Activated CD4-positive, alpha-beta T cell treated with anti-CD3 and anti-CD28 coated beads, Interleukin-2, Interleukin-6, amounts not matched to agents 100 ng/mL and 50 ng/mL, durations not matched to agents 16 hours and 8 hours (primary cell): ENCODE measurements around the gene SIRPG.
"Not testable (repeated sequence)": the region's sequence is repeated elsewhere in the genome, so short reads cannot be mapped to it uniquely, and the experiment has no call there.

Experiments
- DNase-seq: peaks from one replicate; pipeline ENCODE4 v3.0.0-alpha.2; 2020

SIRPG gene

DNA sequence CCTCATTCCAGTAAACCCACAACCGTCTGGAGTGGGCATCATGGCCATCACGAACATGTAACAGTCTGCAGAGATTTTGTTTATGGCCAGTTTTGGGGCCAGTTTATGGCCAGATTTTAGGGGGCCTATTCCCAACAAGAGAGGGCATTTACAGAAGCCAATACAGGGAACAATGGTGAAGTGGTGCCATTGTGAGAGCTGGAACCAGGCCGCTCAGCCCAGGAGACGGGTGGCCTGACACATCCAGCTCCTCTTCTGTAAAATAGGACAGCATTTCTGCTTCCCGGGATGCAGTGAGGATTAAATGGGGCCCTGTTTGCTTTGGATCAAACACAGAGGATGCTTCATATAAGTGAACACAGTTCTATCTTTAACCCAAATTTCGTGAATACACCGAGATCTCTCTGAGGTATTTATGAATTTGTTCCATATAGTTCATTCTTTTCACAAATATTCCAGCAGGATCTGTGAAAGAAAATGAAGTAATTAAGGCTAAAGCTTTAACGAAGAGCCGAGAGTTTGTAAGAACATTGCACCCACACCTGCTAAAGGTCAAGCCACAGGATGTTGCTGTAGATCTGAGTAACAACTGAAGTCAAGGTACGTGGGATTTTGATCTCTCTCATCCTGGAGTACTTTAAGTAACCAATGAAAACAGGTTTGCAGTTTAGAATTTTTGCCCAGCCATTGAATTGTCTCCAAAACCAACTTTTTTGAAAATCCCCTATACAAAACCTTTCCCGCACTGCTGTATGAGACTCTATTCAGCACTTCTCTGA is 14.5 kb upstream of the SIRPG start:
- peak; percentile 47 for DNase-seq

DNA sequence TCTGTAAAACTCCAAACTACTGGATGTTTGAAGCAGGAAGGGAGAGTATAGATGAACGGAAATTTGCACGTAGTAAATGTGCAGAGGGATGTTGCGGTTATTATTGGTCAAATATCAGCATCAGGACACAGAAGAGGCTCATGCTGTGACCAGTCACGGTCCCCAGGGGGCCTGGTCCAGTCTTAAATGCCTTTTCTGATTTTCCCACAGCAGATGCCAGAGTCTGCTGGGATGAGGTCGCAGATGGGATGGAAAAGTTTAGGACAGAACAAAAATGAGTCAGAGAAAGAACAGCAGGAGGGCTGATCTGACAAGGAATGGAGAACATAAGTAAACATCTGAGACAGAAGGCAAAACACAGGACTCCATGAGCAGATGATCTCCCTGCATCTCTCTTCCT is 11.7 kb upstream of the SIRPG start:
- no peak for DNase-seq

DNA sequence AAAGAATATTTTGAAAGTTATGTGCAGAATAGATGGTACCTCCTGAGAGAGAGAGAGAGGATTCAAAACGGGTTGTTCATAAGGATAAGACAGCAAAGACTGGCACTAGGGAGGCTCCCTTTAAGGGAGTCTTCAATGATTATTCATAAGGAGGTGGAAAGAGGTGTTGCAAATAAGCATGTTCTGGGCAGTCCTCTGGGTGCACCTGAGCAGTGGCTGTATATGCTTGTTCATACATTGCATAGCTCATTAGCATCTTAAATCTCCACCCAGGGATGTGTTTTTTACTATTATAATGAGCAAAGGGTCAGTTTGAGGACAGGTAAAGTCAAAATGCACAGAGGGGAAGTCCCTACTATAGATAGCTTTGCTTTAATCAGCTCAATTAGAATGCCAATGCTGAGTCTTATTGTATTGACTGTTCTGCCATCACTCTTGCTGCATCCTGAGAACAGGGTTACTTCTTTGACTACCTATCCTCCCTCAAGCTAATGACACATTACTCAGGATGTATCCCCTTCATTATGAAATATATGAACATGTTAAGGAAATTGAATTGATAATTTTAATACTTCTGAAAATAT is 10.0 kb upstream of the SIRPG start:
- DNase-seq, result no peak

DNA sequence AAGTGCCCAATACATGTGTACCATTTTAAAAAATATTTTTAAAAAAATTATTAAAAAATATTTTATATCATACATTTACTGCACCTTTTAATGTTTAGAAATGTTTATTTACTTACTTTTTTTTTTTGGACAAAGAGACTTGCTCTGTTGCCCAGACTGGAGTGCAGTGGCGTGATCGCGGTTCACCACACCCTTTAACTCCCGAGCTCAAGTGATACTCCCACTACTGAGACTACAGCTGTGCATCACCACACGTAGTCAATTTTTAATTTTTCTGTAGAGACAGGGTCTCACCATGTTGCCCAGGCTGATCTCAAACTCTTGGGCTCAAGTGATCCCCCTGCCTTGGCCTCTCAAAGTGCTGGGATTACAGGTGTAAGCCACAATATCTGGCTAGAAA is 9.2 kb upstream of the SIRPG start:
- DNase-seq, result no peak

- no peak for DNase-seq
These were observed 7.8 kb upstream of the SIRPG start for GRCh38 chr20:1665345-1665744.

GRCh38 chr20:1664911-1665310 is 7.3 kb upstream of the SIRPG start:
- DNase-seq, result peak; percentile 67

GRCh38 chr20:1663917-1664316 is 6.3 kb upstream of the SIRPG start:
- no peak for DNase-seq

DNA sequence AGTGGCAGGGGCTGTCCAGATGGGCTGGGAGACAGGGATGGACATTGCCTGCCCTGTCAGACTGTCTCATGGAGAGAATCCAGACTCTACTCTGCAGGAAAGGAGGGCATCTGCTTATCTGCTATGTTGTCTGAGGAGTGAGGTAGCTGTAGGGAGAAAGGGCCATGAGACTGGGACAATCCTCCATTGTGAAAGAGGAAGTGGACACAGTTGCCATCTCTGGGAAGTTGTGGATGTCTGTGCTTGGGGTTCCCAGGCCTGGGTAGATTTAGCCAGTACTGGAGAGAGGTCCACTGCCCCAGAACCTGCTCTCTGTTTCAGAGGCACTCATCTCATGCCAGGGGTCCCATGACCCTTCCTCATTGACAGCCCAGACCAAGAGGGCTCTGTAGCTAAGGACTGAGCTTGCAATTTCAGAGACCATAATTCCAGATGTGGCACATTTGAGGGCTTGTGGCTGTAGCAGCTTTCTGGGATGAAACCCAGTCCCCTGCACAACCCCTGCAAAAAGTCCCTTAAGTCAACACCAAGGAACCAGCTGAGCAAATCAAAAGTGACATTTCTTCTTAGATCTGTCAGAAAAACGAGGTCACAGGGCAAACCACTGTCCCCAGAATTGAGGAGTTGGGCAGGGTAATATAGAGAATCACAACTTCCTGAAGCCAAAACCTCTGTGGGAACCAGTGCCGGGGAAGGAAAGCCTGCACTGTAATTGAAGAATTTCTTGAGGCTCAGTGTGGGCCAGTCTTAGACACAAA is 4.1 kb upstream of the SIRPG start:
- DNase-seq, result peak; percentile 48

DNA sequence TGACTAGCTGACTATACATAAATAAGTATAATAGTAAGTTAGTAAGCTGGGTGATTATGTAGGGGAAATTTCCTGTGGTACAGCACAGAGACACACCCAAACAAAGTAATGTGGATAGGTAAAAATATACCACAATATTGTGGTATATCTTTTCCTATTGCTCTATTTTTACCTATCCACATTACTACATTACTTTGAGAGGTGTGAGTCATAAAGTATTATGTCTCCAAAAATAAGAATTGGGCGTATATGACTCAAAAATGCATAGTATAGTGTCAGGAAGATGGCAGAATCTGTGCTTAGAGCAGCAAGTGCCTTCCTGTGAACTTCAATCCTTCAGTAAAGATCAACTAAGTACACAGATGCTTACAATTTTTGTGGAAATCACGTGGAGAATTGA is 2.7 kb upstream of the SIRPG start:
- peak; percentile 58 for DNase-seq

- DNase-seq, result no peak
These were observed 735 bp downstream of the SIRPG start for GRCh38 chr20:1656844-1657243.

GRCh38 chr20:1654996-1655395 is 2.6 kb downstream of the SIRPG start:
- no peak for DNase-seq

DNA sequence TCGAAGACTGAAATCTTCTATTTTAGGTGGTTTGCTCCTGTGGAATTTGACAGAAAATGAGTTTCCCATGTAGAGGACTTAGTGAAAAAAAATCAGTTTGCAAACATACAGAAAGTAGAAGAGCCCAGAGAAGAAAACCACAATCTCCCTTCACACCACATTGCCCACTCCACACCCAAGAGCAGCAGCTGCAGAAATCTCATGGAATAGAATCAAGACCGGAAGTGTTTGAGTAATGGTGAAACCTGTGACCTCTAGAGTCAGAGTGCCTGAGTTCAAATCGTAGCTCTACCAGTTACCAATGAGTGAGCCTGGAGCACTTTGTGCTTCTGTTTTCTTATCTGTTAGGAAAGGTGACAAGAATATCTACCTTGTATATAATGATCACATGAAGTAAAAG is 4.6 kb downstream of the SIRPG start:
- DNase-seq, result peak; percentile 41

- no peak for DNase-seq
These were observed 5.5 kb downstream of the SIRPG start for GRCh38 chr20:1652104-1652503.

- DNase-seq, result no peak
These were observed 6.1 kb downstream of the SIRPG start for GRCh38 chr20:1651268-1652058.

- DNase-seq, result no peak
These were observed 9.5 kb downstream of the SIRPG start for GRCh38 chr20:1648101-1648500.

- no peak for DNase-seq
These were observed 10.6 kb downstream of the SIRPG start for GRCh38 chr20:1646975-1647431.

GRCh38 chr20:1644101-1644962 is 13.2 kb downstream of the SIRPG start:
- no peak for DNase-seq

- DNase-seq, result not testable (repeated sequence)
These were observed 18.9 kb downstream of the SIRPG start for GRCh38 chr20:1638643-1639042.

DNA sequence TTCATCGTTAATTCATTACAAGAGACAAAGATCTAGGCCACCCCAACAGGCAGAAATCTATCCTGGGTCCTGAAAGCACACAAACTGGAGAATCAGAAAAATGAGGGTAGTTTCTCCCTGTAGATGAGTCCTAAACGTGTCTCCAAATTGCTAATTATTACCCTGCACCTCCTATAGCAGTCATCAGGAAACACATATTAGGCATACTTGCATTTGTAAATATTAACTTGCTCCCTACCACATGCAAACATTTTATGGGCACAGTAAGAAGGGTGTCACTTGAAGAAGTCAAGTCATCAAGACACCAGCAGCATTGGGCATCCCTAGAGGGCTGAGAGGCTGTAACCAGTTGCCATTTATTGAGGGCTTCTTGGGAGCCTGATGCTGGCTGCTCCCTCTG is 19.8 kb downstream of the SIRPG start:
- DNase-seq, result no peak

DNA sequence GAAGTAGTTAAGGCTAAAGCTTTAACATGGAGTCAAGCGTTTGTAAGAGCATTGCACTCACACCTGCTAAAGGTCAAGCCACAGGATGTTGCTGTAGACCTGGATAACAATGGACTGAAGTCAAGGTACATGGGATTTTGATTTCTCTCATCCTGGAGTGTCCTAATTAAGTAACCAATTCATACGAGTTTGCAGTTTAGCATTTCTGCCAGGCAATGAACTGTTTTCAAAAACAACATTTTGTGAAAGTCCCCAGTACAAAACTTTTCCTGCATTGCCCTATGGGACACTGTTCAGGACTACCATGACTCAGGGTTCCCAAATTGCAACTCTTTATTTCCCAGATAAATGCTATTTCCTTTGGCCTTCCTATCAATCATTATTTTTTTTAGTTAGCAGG is 20.4 kb downstream of the SIRPG start:
- DNase-seq, result no peak

- no peak for DNase-seq
These were observed 21.0 kb downstream of the SIRPG start for GRCh38 chr20:1636621-1637020.
